Glomerular endothelial cell (primary cell): ENCODE measurements around the gene SIGLEC5. TPM values are rescaled to one million over a fixed set of nuclear protein-coding genes. Genes with fewer than 3 reads are reported as not detected.

ENCODE experiments used
- total RNA-seq: library from RNA; depleted of rRNA; stranded (reverse); fragments of >200 nt; gene quantifications from 2 replicates; pipeline ENCODE4 v1.2.3, GENCODE V29; 2015

The SIGLEC5 gene
- total RNA-seq, 1 donor from 2014 or later = 0.93 TPM

Other genes starting within 250 kb of the SIGLEC5 start
- gene LIM2, start 242.4 kb downstream of the SIGLEC5 start, total RNA-seq = not detected in 2 replicates
- gene C19orf84, start 239.8 kb downstream of the SIGLEC5 start, total RNA-seq = not detected in 2 replicates
- gene SIGLEC10, start 212.8 kb downstream of the SIGLEC5 start, total RNA-seq = not detected in 2 replicates
- gene SIGLEC8, start 171.9 kb downstream of the SIGLEC5 start, total RNA-seq = not detected in 2 replicates
- not detected in 2 replicates for gene CEACAM18, start 151.9 kb downstream of the SIGLEC5 start, total RNA-seq
- gene SIGLEC12, start 128.6 kb downstream of the SIGLEC5 start, total RNA-seq = not detected in 2 replicates
- not detected in 2 replicates for gene SIGLEC6, start 98.7 kb downstream of the SIGLEC5 start, total RNA-seq
- gene ZNF175, start 59.1 kb downstream of the SIGLEC5 start, total RNA-seq = 8.5 and 11.2 TPM in 2 replicates
- gene SIGLEC14, start 16.4 kb upstream of the SIGLEC5 start, total RNA-seq = 0.35 and 0.44 TPM in 2 replicates
- gene SPACA6, start 62.9 kb upstream of the SIGLEC5 start, total RNA-seq = 2.5 and 4.8 TPM in 2 replicates
- not detected in 2 replicates for gene HAS1, start 93.6 kb upstream of the SIGLEC5 start, total RNA-seq
- not detected in 2 replicates for gene FPR1, start 121.5 kb upstream of the SIGLEC5 start, total RNA-seq
- not detected in 2 replicates for gene FPR2, start 130.8 kb upstream of the SIGLEC5 start, total RNA-seq
- gene FPR3, start 164.8 kb upstream of the SIGLEC5 start, total RNA-seq = not detected in 2 replicates